PC-9 (cell line): ENCODE data around the gene FAM210B. TPM values are rescaled to one million over a fixed set of nuclear protein-coding genes. Genes with fewer than 3 reads are reported as not detected.
"Not testable (repeated sequence)": the region's sequence is repeated elsewhere in the genome, so short reads cannot be mapped to it uniquely, and the experiment has no call there.

Experiments used
- BruUV-seq: library from RNA; stranded (reverse); fragments of 400-500 nt; replicated peaks from 2 replicates; lab custom pipeline; 2021; lab: Mats Ljungman, UMichigan
- CTCF ChIA-PET: fragments of 300-600 bp; sonication (Branson Sonifier 250); formaldehyde crosslinking; loops from one replicate; lab custom pipeline; 2022; ENCODE audit warnings: antibody characterized with exemption; lab: Charles Lee
- POLR2A ChIA-PET: fragments of 300-600 bp; sonication (Branson Sonifier 250); formaldehyde crosslinking; loops from one replicate; lab custom pipeline; 2022; ENCODE audit warnings: antibody characterized with exemption; ENCODE audit not compliant: unreplicated experiment; lab: Charles Lee
- DNase-seq, 2 experiments: peaks; one replicate each; pipeline versions ENCODE4 v3.0.0 to v3.0.0-alpha.2; 2015 to 2022; ENCODE audit warnings: mixed read lengths in 1 of 2
- H2AFZ ChIP-seq: fragments of 200-600 bp; sonication (generic); 2 replicates; pipeline ENCODE4 v1.8.1; 2017; ENCODE audit warnings: antibody characterized with exemption
- H3F3A ChIP-seq: fragments of 200-600 bp; sonication (generic); 2 replicates; pipeline ENCODE4 v1.8.1; 2017; ENCODE audit warnings: antibody characterized with exemption, mild to moderate bottlenecking, low read depth; ENCODE audit not compliant: insufficient read depth
- H3K27ac ChIP-seq: fragments of 200-600 bp; sonication (generic); 2 replicates; pipeline ENCODE4 v1.6.1; 2016; ENCODE audit warnings: mixed run types
- H3K27me3 ChIP-seq: fragments of 200-600 bp; sonication (generic); 2 replicates; pipeline ENCODE4 v1.6.1; 2016; ENCODE audit warnings: low read depth, mixed run types; ENCODE audit not compliant: insufficient read depth
- H3K36me3 ChIP-seq: fragments of 200-600 bp; sonication (generic); 2 replicates; pipeline ENCODE4 v1.6.1; 2016; ENCODE audit warnings: low read depth, mixed run types
- H3K4me1 ChIP-seq: fragments of 200-600 bp; sonication (generic); replicated peaks from 2 replicates; pipeline ENCODE4 v1.6.1; 2016; ENCODE audit warnings: mixed run types; ENCODE audit not compliant: insufficient read depth
- H3K4me2 ChIP-seq: fragments of 200-600 bp; sonication (generic); 2 replicates; pipeline ENCODE4 v1.6.1; 2017; ENCODE audit warnings: mixed run types
- H3K4me3 ChIP-seq: fragments of 200-600 bp; sonication (generic); 2 replicates; pipeline ENCODE4 v1.6.1; 2016; ENCODE audit warnings: mixed run types
- H3K79me2 ChIP-seq: fragments of 200-600 bp; sonication (generic); 2 replicates; pipeline ENCODE4 v1.6.1; 2017; ENCODE audit warnings: low read depth, mixed run types
- H3K9me2 ChIP-seq: fragments of 200-600 bp; sonication (generic); 2 replicates; pipeline ENCODE4 v1.8.1; 2017; ENCODE audit warnings: mild to moderate bottlenecking; ENCODE audit not compliant: insufficient read depth
- H3K9me3 ChIP-seq: fragments of 200-600 bp; sonication (generic); 2 replicates; pipeline ENCODE4 v1.8.1; 2016; ENCODE audit warnings: low read depth; ENCODE audit not compliant: insufficient read depth
- H4K20me1 ChIP-seq: fragments of 200-600 bp; sonication (generic); 2 replicates; pipeline ENCODE4 v1.8.1; 2017; ENCODE audit not compliant: insufficient read depth
- CTCF ChIP-seq: fragments of 200-600 bp; sonication (generic); conservative IDR thresholded peaks from 2 replicates; pipeline ENCODE4 v1.6.1; 2017; ENCODE audit warnings: mixed run types, antibody characterized with exemption, mild to moderate bottlenecking, moderate library complexity
- EZH2 ChIP-seq: fragments of 200-600 bp; sonication (generic); IDR thresholded peaks from 2 replicates; pipeline ENCODE4 v1.8.0; 2017; ENCODE audit warnings: antibody characterized with exemption, low read depth
- intact Hi-C: fragments of 100-400 bp; cut with micrococcal nuclease; formaldehyde crosslinking; loops from one replicate; pipeline ENCODE4 v1.10.0; 2022; ENCODE audit not compliant: unreplicated experiment
- total RNA-seq: library from RNA; stranded (reverse); gene quantifications from 2 replicates; pipeline ENCODE4 v1.2.3, GENCODE V29; 2021

The FAM210B gene
- total RNA-seq, 1 experiment from 2014 or later = 21.4 TPM

- no peak overlapping the region for H3K4me3 ChIP-seq
- H2AFZ ChIP-seq = no peak overlapping the region
- BruUV-seq = no TSS peak
- no peak overlapping the region for H3K4me2 ChIP-seq
- no peak for DNase-seq
- no peaks in the 10 kb centered on the region for H3K4me1 ChIP-seq
- ChIA-PET CTCF (no interaction called here), POLR2A (no interaction called here)
- no peaks in the 10 kb centered on the region for H3K79me2 ChIP-seq
- H3K27ac ChIP-seq = no peak overlapping the region
- intact Hi-C loops = no loop called here
- no peaks in the 10 kb centered on the region for H3K9me2 ChIP-seq
- no peaks in the 10 kb centered on the region for H3K9me3 ChIP-seq
- TF ChIP-seq CTCF (no peak), EZH2 (no peak)
- no peaks in the 10 kb centered on the region for H3K36me3 ChIP-seq
- H4K20me1 ChIP-seq = no peaks in the 10 kb centered on the region
- peaks cover 49% of the 10 kb centered on the region for H3K27me3 ChIP-seq
- no peaks in the 10 kb centered on the region for H3F3A ChIP-seq
These were observed 34.0 kb upstream of the FAM210B start for GRCh38 chr20:56324806-56325205.

- ChIA-PET POLR2A (no interaction called here), CTCF (no interaction called here)
- H3K27me3 ChIP-seq = peaks cover 35% of the 10 kb centered on the region
These were observed 29.9 kb upstream of the FAM210B start for GRCh38 chr20:56328861-56329260.

GRCh38 chr20:56336709-56337108, 22.1 kb upstream of the FAM210B start:
- H2AFZ ChIP-seq, H4K20me1 ChIP-seq, DNase-seq, POLR2A ChIA-PET, BruUV-seq, H3K9me3 ChIP-seq, H3K9me2 ChIP-seq, H3K27ac ChIP-seq, H3K4me2 ChIP-seq, H3K79me2 ChIP-seq, intact Hi-C loops, H3K4me1 ChIP-seq, H3F3A ChIP-seq, CTCF ChIA-PET, H3K4me3 ChIP-seq, H3K36me3 ChIP-seq: not testable (repeated sequence)
- peaks cover 55% of the 10 kb centered on the region for H3K27me3 ChIP-seq

More at GRCh38 chr20:56328861-56329260, 29.9 kb upstream of the FAM210B start:
- Histone ChIP-seq H4K20me1 (no peaks in the 10 kb centered on the region), H3F3A (no peaks in the 10 kb centered on the region), H3K27ac (no peak overlapping the region), H3K79me2 (no peaks in the 10 kb centered on the region), H3K9me2 (no peaks in the 10 kb centered on the region), H3K4me3 (no peak overlapping the region), H3K9me3 (no peaks in the 10 kb centered on the region), H3K4me2 (no peak overlapping the region), H3K4me1 (no peaks in the 10 kb centered on the region), H3K36me3 (no peaks in the 10 kb centered on the region), H2AFZ (no peak overlapping the region)
- no peak for TF ChIP-seq CTCF
- intact Hi-C loops = no loop called here
- BruUV-seq = no TSS peak
- peak; percentile 17 to 40 for DNase-seq

GRCh38 chr20:56342783-56343182, 16.0 kb upstream of the FAM210B start:
- Histone ChIP-seq H3K4me3 (no peak overlapping the region), H3K9me3 (no peaks in the 10 kb centered on the region; the same call in 1 of the 2 replicates), H3K79me2 (no peaks in the 10 kb centered on the region), H3F3A (no peaks in the 10 kb centered on the region), H2AFZ (no peak overlapping the region), H3K9me2 (no peaks in the 10 kb centered on the region), H4K20me1 (no peaks in the 10 kb centered on the region), H3K4me1 (no peaks in the 10 kb centered on the region), H3K4me2 (no peak overlapping the region), H3K36me3 (no peaks in the 10 kb centered on the region), H3K27me3 (peaks cover 79% of the 10 kb centered on the region), H3K27ac (no peak overlapping the region)
- no peak for DNase-seq
- BruUV-seq = no TSS peak
- POLR2A ChIA-PET = no interaction called here
- CTCF ChIA-PET = no interaction called here
- TF ChIP-seq EZH2 (no peak), CTCF (no peak)
- intact Hi-C loops = no loop called here
